GM12878 (cell line): ENCODE results near the gene CD68. TPM values are rescaled to one million over a fixed set of nuclear protein-coding genes. Genes with fewer than 3 reads are reported as not detected.

Experiments used
- EED ChIP-seq: sonication (generic); IDR thresholded peaks from 2 replicates; pipeline ENCODE4 v1.6.1; 2016; ENCODE audit warnings: antibody characterized with exemption, low read depth
- EZH2 ChIP-seq: IDR thresholded peaks from 2 replicates; pipeline ENCODE4 v1.6.1; 2012; ENCODE audit warnings: low read depth, mild to moderate bottlenecking, control low read depth, inconsistent platforms, low read length, borderline replicate concordance; ENCODE audit not compliant: control insufficient read depth
- MEF2B ChIP-seq: fragments of 450-650 bp; IDR thresholded peaks from 2 replicates; pipeline ENCODE4 v1.6.1; 2018; ENCODE audit warnings: mild to moderate bottlenecking, moderate library complexity; ENCODE audit not compliant: partially characterized antibody, poor library complexity, severe bottlenecking
- POU2F2 ChIP-seq: IDR thresholded peaks from 3 replicates; pipeline ENCODE4 v1.6.1; 2011; ENCODE audit warnings: low read depth, mild to moderate bottlenecking, low read length, borderline replicate concordance
- SIX5 ChIP-seq: IDR thresholded peaks from 2 replicates; pipeline ENCODE4 v1.6.1; 2011; ENCODE audit warnings: mild to moderate bottlenecking, low read depth, low read length, moderate library complexity; ENCODE audit not compliant: severe bottlenecking
- SP1 ChIP-seq: IDR thresholded peaks from one replicate; pipeline ENCODE4 v1.6.1; 2011; ENCODE audit warnings: low read depth, low read length
- SRF ChIP-seq, 2 experiments: IDR thresholded peaks; 2 replicates each; pipeline ENCODE4 v1.6.1; 2011; ENCODE audit warnings: low read depth in 2 of 2, low read length in 2 of 2, mild to moderate bottlenecking in 1 of 2, moderate library complexity in 1 of 2
- TBL1XR1 ChIP-seq: IDR thresholded peaks from 2 replicates; pipeline ENCODE4 v1.6.1; 2012; ENCODE audit warnings: low read depth, low read length, improper control_type of control experiment
- ZBED1 ChIP-seq: IDR thresholded peaks from 2 replicates; pipeline ENCODE4 v1.6.1; 2016; ENCODE audit warnings: borderline replicate concordance
- ZNF207 ChIP-seq: fragments of 450-650 bp; IDR thresholded peaks from 2 replicates; pipeline ENCODE4 v1.6.1; 2014; ENCODE audit warnings: antibody characterized with exemption, mild to moderate bottlenecking, borderline replicate concordance
- ZNF274 ChIP-seq: IDR thresholded peaks from one replicate; pipeline ENCODE4 v1.8.0; 2011; ENCODE audit not compliant: insufficient read length, insufficient read depth
- polyA plus RNA-seq, 11 experiments: library from polyadenylated mRNA; depleted of rRNA in 4 of 11; unstranded in 6 of 11; stranded (reverse) in 5 of 11; fragments of >200 nt; fragmentation: Nextera tagmentation in 4 of 11; fragmentation: Illumina TruSeq in 1 of 11; extraction: Ambion mirVana in 4 of 11; extraction: Trizol in 1 of 11; gene quantifications; 1 replicate in 1 of 11; 2 replicates in 10 of 11; pipeline versions ENCODE4 v1.2.1 to v1.2.3, GENCODE V29; 2011 to 2016; ENCODE audit warnings: inconsistent platforms in 2 of 11, missing spikeins in 2 of 11, low read depth in 1 of 11
- total RNA-seq, 4 experiments: library from RNA; depleted of rRNA in 3 of 4; stranded (reverse); fragments of >200 nt in 3 of 4; fragmentation: Illumina TruSeq in 1 of 4; extraction: Trizol in 1 of 4; gene quantifications; 2 replicates each; pipeline versions ENCODE4 v1.2.1 to v1.2.3, GENCODE V29; 2013 to 2021
- TF ChIP-seq, protein P1 (sequence below): fragments of 450-650 bp; IDR thresholded peaks from 2 replicates; pipeline ENCODE4 v1.6.1; 2018; ENCODE audit warnings: mild to moderate bottlenecking, low read depth, moderate library complexity; ENCODE audit not compliant: partially characterized antibody
- TF ChIP-seq, protein P2 (sequence below): fragments of 450-650 bp; IDR thresholded peaks from 2 replicates; pipeline ENCODE4 v1.6.1; 2017; ENCODE audit warnings: mild to moderate bottlenecking
- TF ChIP-seq, protein P3 (sequence below), 3 experiments: IDR thresholded peaks in 2 of 3; conservative IDR thresholded peaks in 1 of 3; 2 replicates each; pipeline ENCODE4 v1.5.1; 2011; ENCODE audit warnings: low read depth in 3 of 3, low read length in 3 of 3, mild to moderate bottlenecking in 3 of 3, control low read depth in 2 of 3, moderate library complexity in 2 of 3, inconsistent platforms in 1 of 3, mixed read lengths in 1 of 3; ENCODE audit not compliant: control insufficient read depth in 2 of 3, insufficient read depth in 1 of 3; ENCODE audit errors: extremely low read depth in 1 of 3
- TF ChIP-seq, protein P4 (sequence below): fragments of 450-650 bp; IDR thresholded peaks from 2 replicates; pipeline ENCODE4 v1.6.1; 2017; ENCODE audit warnings: mild to moderate bottlenecking, moderate library complexity
- TF ChIP-seq, protein P5 (sequence below): IDR thresholded peaks from 2 replicates; pipeline ENCODE4 v1.6.1; 2012; ENCODE audit warnings: low read depth, low read length, improper control_type of control experiment

CD68 gene
- total and polyA plus RNA-seq, 10 of the 15 experiments (the other 5 are each of a cell fraction or from before 2014, with no cell fraction given), result 2.6 to 6.9 (median 3.8) TPM

DNA sequence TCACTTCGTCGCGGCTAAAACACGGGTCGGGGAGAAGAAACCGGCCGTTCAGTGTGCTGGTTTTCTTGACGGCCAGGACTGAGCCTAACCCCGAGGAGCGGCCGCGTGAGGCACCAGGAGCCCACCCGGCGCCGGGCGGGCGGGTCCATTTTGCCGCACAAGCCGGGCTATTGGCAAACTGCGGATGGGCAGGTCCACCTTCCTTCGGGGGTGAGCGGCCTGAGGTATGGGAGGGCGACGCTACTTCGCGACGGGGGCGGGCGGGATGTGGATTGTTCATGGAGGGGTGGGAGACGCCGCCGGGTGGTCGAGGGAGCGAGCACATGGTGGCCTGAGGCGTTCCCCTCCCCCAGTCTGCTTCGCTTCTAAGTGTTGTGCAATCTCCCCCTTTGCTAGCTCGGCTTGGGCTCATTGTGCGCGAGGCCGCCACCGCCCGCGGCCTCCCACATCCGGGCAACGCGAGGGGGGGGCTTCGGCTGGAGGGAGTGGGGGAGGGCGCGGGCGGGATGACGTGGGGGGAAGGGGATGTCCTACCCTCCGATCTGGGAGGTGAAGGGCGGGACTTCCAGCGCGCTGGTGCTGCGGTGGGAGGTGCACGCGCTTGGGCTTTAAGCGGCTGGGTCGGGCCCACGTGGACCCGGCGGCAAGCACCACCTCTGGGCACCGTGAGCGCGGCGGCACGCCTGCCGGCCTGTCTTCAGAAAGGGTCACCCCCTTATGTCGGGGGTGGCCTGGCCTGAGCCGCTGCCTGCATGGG lies 5.9 kb upstream of the CD68 start (continued):
- TF ChIP-seq POU2F2 (peak; percentile 77; the same call in 2 of the 3 replicates), MEF2B (no peak), SP1 (no peak), SIX5 (no peak), ZNF274 (no peak), EZH2 (no peak), ZBED1 (peak; percentile 78; the same call in 1 of the 2 replicates), ZNF207 (no peak), SRF (IDR thresholded peaks at IDR 0.05; ENCODE audit: low read depth in 2 of 2, low read length in 2 of 2) (no peak), EED (no peak), TBL1XR1 (0 out of 2 replicates have a peak, but pooled peaks have one; percentile 2)
- TF ChIP-seq, protein P1, sequence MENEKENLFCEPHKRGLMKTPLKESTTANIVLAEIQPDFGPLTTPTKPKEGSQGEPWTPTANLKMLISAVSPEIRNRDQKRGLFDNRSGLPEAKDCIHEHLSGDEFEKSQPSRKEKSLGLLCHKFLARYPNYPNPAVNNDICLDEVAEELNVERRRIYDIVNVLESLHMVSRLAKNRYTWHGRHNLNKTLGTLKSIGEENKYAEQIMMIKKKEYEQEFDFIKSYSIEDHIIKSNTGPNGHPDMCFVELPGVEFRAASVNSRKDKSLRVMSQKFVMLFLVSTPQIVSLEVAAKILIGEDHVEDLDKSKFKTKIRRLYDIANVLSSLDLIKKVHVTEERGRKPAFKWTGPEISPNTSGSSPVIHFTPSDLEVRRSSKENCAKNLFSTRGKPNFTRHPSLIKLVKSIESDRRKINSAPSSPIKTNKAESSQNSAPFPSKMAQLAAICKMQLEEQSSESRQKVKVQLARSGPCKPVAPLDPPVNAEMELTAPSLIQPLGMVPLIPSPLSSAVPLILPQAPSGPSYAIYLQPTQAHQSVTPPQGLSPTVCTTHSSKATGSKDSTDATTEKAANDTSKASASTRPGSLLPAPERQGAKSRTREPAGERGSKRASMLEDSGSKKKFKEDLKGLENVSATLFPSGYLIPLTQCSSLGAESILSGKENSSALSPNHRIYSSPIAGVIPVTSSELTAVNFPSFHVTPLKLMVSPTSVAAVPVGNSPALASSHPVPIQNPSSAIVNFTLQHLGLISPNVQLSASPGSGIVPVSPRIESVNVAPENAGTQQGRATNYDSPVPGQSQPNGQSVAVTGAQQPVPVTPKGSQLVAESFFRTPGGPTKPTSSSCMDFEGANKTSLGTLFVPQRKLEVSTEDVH, result no peak
- TF ChIP-seq, protein P2, sequence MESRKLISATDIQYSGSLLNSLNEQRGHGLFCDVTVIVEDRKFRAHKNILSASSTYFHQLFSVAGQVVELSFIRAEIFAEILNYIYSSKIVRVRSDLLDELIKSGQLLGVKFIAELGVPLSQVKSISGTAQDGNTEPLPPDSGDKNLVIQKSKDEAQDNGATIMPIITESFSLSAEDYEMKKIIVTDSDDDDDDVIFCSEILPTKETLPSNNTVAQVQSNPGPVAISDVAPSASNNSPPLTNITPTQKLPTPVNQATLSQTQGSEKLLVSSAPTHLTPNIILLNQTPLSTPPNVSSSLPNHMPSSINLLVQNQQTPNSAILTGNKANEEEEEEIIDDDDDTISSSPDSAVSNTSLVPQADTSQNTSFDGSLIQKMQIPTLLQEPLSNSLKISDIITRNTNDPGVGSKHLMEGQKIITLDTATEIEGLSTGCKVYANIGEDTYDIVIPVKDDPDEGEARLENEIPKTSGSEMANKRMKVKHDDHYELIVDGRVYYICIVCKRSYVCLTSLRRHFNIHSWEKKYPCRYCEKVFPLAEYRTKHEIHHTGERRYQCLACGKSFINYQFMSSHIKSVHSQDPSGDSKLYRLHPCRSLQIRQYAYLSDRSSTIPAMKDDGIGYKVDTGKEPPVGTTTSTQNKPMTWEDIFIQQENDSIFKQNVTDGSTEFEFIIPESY, result no peak
- TF ChIP-seq, protein P3, sequence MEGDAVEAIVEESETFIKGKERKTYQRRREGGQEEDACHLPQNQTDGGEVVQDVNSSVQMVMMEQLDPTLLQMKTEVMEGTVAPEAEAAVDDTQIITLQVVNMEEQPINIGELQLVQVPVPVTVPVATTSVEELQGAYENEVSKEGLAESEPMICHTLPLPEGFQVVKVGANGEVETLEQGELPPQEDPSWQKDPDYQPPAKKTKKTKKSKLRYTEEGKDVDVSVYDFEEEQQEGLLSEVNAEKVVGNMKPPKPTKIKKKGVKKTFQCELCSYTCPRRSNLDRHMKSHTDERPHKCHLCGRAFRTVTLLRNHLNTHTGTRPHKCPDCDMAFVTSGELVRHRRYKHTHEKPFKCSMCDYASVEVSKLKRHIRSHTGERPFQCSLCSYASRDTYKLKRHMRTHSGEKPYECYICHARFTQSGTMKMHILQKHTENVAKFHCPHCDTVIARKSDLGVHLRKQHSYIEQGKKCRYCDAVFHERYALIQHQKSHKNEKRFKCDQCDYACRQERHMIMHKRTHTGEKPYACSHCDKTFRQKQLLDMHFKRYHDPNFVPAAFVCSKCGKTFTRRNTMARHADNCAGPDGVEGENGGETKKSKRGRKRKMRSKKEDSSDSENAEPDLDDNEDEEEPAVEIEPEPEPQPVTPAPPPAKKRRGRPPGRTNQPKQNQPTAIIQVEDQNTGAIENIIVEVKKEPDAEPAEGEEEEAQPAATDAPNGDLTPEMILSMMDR (IDR thresholded peaks at IDR 0.05 in 2 of 3, conservative IDR thresholded peaks at IDR 0.05 in 1 of 3; ENCODE audit: control insufficient read depth in 2 of 3, extremely low read depth in 1 of 3, insufficient read depth in 1 of 3, low read depth in 3 of 3, low read length in 3 of 3), result no peak
- TF ChIP-seq, protein P4, sequence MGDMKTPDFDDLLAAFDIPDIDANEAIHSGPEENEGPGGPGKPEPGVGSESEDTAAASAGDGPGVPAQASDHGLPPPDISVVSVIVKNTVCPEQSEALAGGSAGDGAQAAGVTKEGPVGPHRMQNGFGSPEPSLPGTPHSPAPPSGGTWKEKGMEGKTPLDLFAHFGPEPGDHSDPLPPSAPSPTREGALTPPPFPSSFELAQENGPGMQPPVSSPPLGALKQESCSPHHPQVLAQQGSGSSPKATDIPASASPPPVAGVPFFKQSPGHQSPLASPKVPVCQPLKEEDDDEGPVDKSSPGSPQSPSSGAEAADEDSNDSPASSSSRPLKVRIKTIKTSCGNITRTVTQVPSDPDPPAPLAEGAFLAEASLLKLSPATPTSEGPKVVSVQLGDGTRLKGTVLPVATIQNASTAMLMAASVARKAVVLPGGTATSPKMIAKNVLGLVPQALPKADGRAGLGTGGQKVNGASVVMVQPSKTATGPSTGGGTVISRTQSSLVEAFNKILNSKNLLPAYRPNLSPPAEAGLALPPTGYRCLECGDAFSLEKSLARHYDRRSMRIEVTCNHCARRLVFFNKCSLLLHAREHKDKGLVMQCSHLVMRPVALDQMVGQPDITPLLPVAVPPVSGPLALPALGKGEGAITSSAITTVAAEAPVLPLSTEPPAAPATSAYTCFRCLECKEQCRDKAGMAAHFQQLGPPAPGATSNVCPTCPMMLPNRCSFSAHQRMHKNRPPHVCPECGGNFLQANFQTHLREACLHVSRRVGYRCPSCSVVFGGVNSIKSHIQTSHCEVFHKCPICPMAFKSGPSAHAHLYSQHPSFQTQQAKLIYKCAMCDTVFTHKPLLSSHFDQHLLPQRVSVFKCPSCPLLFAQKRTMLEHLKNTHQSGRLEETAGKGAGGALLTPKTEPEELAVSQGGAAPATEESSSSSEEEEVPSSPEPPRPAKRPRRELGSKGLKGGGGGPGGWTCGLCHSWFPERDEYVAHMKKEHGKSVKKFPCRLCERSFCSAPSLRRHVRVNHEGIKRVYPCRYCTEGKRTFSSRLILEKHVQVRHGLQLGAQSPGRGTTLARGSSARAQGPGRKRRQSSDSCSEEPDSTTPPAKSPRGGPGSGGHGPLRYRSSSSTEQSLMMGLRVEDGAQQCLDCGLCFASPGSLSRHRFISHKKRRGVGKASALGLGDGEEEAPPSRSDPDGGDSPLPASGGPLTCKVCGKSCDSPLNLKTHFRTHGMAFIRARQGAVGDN, result peak; percentile 49; the same call in 1 of the 2 replicates
- TF ChIP-seq, protein P5, sequence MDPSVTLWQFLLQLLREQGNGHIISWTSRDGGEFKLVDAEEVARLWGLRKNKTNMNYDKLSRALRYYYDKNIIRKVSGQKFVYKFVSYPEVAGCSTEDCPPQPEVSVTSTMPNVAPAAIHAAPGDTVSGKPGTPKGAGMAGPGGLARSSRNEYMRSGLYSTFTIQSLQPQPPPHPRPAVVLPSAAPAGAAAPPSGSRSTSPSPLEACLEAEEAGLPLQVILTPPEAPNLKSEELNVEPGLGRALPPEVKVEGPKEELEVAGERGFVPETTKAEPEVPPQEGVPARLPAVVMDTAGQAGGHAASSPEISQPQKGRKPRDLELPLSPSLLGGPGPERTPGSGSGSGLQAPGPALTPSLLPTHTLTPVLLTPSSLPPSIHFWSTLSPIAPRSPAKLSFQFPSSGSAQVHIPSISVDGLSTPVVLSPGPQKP, result peak; percentile 44; the same call in 1 of the 2 replicates
